ENCODE measurements around the gene SHOX.

Gene SHOX

DNA sequence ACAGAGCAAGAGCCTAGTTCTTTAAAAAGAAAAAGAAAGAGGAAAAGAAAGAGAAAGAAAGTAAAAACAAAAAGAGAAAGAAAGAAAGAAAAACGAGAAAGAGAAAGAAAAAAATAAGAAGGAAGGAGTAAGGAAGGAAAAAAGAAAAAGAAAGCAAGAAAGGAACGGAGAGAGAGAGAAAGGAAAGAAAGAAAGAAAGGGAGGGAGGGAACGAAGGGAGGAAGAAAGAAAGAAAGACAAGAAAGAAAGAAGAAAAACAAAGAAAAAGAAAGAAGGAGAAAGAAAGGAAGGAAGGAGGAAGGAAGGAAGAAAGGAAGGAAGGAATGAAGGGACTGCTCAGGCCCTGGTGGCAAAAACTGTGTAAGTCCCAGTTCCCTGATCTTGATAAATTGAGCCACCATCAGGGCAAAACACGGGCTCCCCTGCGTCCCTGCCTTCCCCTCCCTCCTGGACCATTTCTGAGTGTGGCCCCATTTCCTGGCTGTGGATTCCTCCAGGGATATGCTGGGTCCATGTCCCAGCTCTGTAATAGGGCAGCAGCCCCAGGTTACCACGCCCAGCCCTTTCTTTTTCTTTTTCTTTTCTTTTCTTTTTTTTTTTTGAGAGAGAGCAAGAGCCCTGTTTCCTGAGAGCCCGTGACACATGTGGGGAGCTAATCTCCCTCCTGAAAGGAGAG is 44.8 kb downstream of the SHOX start:
- DNase-seq, result no peak

DNA sequence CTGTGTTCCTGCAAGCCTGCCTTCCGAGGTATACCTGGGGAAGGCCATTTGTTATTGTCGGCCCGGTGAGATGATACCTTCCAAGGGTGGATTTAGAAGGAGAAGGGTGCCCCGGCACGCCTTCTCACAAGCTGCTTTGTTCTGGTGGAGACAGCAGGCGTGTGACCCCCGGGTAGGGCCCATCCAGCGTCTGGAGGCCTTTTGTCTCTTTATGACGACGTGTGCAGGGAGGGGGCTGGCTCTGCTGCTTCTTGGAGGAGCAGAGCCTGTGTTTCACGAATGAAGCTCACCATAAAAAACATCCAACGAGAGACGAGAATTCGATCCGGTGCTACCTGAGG is 45.3 kb downstream of the SHOX start:
- DNase-seq, result no peak

DNA sequence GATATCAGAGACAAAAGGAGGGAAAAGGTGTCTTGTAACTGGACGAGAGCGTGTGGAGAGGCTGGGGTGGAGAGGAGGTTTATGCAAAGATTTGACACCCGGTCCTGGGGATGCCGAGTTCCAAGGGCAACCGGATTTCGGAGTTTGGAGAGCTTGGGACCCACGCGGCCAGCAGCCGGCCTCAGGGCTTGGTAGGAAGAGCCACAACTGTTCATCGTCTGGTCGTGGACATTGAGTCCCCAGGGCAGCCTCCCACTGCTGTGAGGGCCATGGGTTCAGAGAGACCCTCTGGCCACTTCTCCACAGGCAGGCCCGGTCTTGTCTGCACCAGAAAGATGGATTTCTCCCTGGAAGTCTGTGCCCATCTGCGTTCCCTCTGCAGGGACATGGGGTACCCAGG is 46.8 kb downstream of the SHOX start:
- DNase-seq, result no peak

DNA sequence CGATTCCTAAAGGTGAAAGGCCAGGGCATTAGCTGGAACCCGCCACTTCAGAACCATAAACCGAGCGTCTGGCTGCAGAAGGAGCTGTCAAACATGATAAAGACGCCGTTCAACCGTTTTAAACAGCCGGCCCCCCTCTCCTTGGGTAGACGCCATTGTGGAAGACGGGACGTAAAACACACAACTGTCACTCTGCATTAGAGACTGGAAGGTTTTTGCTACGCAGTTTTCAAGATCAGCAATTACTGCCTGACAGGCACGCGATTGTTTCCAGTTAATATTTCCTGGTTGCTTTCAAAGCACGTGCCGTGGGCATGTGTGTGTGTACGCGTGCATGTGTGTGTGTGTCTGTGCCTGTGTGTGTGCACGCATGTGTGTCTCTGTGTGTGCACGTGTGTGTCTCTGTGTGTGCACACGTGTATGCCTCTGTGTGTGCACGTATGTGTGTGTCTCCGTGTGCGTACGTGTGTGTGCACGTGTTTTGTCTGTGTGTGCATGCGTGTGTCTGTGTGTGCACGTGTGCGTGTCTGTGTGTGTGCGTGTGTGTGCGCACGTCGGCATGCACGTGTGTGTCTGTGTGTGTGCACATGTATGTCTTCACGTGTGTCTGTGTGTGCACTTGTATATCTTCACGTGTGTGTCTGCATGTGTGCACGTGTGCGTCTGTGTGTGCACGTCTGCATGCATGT is 48.8 kb downstream of the SHOX start:
- no peak for DNase-seq

DNA sequence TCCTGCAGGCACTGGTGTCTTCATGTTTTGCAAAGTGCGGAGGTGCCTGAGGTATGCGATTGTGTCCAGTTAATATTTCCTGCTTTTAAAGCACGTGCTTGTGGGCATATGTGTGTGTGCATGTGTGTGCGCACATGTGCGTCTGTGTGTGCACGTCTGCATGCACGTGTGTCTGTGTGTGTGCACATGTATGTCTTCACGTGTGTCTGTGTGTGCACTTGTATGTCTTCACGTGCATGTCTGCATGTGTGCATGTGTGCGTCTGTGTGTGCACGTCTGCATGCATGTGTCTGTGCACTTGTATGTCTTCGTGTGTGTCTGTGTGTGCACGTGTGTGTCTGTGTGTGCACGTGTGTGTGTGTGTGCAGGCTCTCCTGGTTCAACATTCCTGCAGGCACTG is 49.5 kb downstream of the SHOX start:
- no peak for DNase-seq

DNA sequence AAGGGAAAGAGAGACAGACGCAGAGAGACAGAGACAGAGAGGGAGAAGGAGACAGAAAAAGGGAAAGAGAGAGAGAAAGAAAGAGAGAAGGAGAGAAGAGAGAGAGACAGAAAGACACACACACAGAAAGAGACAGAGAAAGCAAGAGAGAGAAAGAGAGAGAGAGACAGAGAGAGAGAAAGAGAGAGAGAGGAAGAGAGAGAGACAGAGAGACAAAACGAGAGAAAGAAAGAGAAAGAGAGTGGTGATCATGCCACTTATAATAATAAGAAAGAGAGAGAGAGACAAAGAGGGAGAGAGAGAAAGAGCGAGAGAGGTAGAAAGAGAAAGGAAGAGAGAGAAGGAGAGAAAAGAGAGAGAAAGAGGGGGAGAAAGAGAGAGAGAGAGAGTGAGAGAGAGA is 51.4 kb downstream of the SHOX start:
- DNase-seq, result no peak

DNA sequence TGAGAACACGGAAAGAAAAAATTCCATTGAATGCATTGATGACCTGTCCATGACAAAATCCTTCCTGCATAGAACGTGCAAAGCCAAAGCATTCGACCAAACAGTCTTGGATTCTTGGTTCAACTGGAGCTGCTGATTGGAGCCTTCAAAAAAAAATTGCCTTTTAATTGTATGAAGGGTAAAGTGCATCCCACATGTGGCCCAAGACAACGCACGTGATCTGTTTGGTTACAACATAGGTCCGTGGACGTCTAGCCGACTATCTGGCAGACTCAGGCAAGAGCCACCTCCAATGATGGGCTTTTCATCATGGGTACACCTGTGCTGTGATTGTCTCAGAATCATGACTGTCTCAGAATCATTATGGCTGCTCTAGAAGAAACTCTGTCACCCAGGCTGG is 52.3 kb downstream of the SHOX start:
- no peak for DNase-seq

DNA sequence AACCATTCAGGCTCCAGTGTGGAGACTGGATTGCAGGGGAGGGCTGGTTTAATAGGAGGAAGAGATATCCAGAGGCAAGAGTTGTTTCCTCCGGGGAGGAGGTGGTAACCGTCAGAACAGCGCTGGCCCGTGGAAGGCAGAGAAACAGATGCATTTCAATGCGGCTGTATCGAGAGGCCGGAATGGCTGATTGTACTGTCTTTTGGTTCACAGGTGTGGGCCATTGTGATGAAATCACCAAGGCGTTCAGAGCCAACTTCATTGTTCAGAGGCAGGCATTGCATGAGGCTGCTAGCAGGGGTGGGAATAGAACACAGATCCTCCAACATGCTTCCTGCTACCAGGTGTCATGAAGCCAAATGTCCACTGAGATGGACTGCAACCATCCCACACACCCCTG is 53.0 kb downstream of the SHOX start:
- no peak for DNase-seq

DNA sequence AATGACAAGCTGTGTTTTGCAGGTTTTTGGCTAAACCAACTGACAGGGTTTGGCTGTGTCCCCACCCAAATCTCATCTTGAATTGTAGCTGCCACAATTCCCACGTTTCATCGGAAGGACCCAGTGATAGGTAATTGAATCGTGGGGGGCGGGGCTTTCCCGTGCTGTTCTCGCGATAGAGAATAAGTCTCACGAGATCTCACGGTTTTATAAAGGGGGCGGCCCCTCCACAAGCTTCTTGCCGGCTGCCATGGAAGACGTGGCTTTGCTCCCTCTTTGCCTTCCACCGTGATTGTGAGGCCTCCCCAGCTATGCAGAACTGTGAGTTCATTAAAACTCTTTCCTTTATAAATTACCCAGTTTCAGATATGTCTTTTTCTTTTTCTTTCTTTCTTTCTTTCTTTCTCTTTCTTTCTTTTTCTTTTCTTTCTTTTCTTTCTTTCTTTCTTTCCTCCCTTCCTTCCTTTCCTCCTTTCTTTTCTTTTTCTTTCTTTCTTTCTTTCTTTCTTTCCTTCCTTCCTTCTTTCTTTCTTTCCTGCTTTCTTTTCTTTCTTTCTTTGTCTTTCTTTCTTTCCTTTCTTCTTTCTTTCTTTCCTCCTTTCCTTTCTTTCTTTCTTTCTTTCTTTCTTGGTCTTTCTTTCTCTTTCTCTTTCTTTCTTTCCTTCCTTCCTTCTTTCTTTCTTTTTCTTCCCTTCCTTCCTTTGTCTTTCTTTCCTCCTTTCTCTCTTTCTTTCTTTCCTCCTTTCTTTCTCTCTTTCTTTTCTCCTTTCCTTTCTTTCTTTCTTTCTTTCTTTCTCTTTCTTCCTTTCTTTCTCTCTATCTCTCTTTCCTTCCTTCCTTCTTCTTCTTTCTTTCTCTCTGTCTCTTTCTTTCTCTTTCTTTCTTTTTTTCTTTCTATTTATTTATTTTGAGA is 54.8 kb downstream of the SHOX start:
- no peak for DNase-seq

DNA sequence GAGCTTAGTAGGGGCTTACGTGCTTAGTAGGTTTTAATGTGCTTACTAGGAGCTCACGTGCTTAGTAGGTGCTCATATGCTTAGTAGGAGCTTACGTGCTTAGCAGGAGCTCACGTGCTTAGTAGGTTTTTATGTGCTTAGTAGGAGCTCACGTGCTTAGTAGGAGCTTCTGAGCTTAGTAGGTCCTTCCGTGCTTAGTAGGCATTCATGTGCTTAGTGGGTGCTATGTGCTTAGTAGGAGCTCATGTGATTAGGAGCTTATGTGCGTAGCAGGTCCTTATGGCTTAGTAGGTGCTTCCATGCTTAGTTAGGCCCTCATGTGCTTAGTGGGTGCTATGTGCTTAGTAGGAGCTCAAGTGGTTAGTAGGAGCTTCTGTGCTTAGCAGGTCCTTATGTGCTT is 59.4 kb downstream of the SHOX start:
- DNase-seq, result no peak

DNA sequence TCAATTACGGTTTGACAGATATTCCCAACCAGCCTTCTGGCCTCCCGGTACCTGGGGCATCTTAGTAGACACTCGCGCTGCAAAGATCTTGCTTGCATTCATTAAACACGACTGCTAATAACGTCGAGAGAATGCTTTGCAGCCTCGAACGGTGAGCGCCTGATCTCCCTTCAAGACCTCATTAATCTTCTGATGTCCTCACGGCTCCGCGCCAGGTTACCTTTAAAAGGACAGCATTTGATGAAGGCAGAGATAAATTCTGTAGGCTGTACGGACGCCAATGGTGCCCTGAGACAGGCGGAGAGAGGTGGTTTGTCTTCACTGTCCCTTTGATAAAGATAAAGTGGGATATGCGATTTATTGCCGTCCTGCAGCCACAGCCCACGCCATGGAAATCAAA is 64.2 kb downstream of the SHOX start:
- no peak for DNase-seq

DNA sequence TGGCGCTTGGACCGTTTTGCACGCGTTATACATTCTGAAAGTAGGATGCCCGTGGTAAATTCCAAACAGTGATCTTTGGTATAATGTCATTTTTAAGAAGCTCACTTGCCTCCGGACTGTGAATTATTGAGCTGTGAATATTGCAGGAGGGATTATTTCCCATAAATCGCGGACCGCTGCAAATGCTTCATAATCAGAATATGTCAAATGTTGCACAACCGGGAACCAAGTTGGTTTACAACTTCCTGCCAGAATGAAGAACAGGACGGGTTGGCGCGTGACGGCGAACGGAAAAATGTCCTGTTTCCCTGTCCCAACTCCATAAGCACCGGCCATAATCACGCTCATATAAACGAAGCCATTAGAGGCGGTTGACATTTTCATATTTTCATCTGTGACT is 67.6 kb downstream of the SHOX start:
- DNase-seq, result no peak

DNA sequence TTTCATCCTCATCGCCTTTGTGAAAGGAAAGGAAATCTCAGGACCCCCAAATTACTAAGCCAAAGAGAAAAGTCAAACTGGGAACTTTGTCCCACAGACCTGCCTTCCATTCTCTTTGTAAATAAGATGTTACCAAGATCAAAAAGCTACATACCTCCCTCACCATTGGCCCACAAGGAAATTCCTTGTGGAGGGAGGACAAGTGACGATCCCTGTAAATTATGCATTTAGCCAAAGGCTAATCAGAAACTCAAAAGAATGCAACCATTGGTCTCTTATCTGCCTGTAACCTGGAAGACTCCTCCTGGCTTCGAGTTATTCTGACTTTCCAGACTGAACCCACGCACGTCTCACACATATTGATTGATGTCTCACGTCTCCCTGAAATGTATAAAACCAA is 70.3 kb downstream of the SHOX start:
- DNase-seq, result no peak

DNA sequence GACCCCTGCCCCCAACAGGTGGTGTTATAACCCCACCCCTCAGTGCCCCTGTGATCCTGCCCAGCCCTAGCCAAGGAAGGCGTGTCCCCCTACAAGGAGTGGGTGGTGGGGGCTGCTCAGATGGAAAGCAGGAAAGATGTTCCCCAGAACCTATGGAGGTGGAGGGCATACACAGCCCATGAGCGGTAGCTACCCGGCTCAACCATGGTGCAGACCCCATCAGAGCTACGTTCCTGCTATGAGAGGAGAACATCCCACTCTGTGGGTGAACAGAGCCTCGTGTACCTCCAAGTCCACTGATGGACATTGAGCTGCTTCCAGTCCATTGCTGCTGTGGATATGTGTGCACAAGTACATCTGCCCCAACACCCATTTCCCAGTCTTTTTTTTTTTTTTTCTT is 71.1 kb downstream of the SHOX start:
- DNase-seq, result no peak

DNA sequence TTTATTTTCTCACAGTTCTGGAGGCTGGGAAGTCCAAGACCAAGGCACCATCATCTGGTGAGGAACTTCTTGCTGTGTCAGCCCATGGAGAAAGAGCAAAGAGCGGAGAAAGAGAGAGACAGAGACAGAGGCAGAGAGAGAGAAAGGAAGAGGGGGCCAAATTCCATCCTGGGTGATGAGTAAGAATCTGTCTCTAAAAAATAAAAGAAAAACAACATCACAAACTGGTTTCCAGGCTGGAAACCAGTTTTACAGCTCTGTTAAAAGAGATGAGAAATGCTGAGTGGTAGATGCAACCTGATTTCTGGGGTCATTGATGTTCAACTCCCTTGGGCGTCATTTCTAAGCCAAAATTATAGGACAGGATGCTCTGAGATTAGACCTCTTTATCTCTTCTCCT is 72.9 kb downstream of the SHOX start:
- DNase-seq, result no peak

DNA sequence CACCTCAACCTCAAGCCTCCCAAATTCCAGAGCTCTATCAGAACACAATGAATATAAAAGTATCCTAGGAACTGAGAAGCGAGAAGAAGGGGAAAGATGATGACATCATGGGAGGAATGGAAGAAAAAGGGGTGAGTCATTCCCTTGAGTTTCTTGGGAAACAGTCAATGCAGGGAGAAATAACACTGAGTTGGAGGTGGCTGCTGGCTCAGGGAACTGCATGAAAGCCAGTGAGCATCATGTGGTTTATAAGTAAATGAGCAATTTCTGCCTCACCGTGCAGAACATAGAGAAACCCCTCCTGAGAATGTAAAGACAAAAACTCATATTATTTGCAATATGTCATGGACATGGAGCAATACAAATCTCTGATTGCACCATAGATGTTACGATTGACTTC is 73.3 kb downstream of the SHOX start:
- no peak for DNase-seq
